GM20000 (cell line): ENCODE measurements around the gene SYT13.

Source experiments
- DNase-seq: peaks from one replicate; pipeline ENCODE4 v3.0.0; 2012; ENCODE audit warnings: low spot score
- CTCF ChIP-seq: IDR thresholded peaks from 2 replicates; pipeline ENCODE4 v1.5.1; 2012; ENCODE audit warnings: mild to moderate bottlenecking, control low read depth; ENCODE audit errors: extremely low read depth, missing control alignments

The SYT13 gene

GRCh38 chr11:45193695-45194094 is 92.4 kb downstream of the SYT13 start:
- no peak for TF ChIP-seq CTCF
- DNase-seq, result no peak
